HepG2 (cell line): Measurements from ENCODE around the gene UQCRC1. TPM values are rescaled to one million over a fixed set of nuclear protein-coding genes. Genes with fewer than 3 reads are reported as not detected.

Experiments used
- FOXK1 ChIP-seq: sonication (generic); formaldehyde crosslinking; IDR thresholded peaks from 2 replicates; pipeline ENCODE4 v1.4.0; 2020; ENCODE audit warnings: low read depth, missing genetic modification reagents, borderline replicate concordance
- MAFF ChIP-seq: IDR thresholded peaks from 2 replicates; pipeline ENCODE4 v1.6.1; 2011; ENCODE audit warnings: low read depth, low read length, improper control_type of control experiment
- NBN ChIP-seq: fragments of 450-650 bp; conservative IDR thresholded peaks from 2 replicates; pipeline ENCODE4 v1.6.1; 2017
- NCOR1 ChIP-seq: fragments of 200-600 bp; sonication (generic); IDR thresholded peaks from 2 replicates; pipeline ENCODE4 v1.7.0; 2017; ENCODE audit warnings: antibody characterized with exemption, low read length, borderline replicate concordance
- RARG ChIP-seq: sonication (generic); formaldehyde crosslinking; IDR thresholded peaks from 2 replicates; pipeline ENCODE4 v1.4.0; 2020; ENCODE audit warnings: low read depth, mild to moderate bottlenecking, missing genetic modification reagents
- RFX1 ChIP-seq: fragments of 450-650 bp; IDR thresholded peaks from 2 replicates; pipeline ENCODE4 v1.6.1; 2017
- RFX5 ChIP-seq: IDR thresholded peaks from 2 replicates; pipeline ENCODE4 v1.6.1; 2011; ENCODE audit warnings: low read depth, low read length, improper control_type of control experiment
- RXRB ChIP-seq: IDR thresholded peaks from 2 replicates; pipeline ENCODE4 v1.6.1; 2016; ENCODE audit warnings: borderline replicate concordance, missing genetic modification reagents, missing compliant biosample characterization
- TBX3 ChIP-seq: fragments of 450-650 bp; IDR thresholded peaks from 2 replicates; pipeline ENCODE4 v1.6.1; 2017; ENCODE audit warnings: antibody characterized with exemption, mild to moderate bottlenecking, inconsistent platforms, borderline replicate concordance
- ZBED4 ChIP-seq: sonication (generic); formaldehyde crosslinking; IDR thresholded peaks from 2 replicates; pipeline ENCODE4 v1.4.0; 2020; ENCODE audit warnings: missing genetic modification reagents, borderline replicate concordance
- ZBTB20 ChIP-seq: sonication (generic); formaldehyde crosslinking; IDR thresholded peaks from 2 replicates; pipeline ENCODE4 v1.8.1; 2023; ENCODE audit warnings: missing genetic modification reagents, low read depth, mild to moderate bottlenecking, borderline replicate concordance
- ZNF10 ChIP-seq: sonication (generic); formaldehyde crosslinking; IDR thresholded peaks from 2 replicates; pipeline ENCODE4 v1.4.0; 2020; ENCODE audit warnings: mild to moderate bottlenecking, low read depth, missing genetic modification reagents, borderline replicate concordance
- ZNF3 ChIP-seq: IDR thresholded peaks from 2 replicates; pipeline ENCODE4 v1.7.0; 2017; ENCODE audit warnings: inconsistent platforms
- ZNF546 ChIP-seq: sonication (generic); formaldehyde crosslinking; conservative IDR thresholded peaks from 2 replicates; pipeline ENCODE4 v1.8.1; 2023; ENCODE audit warnings: mild to moderate bottlenecking, missing genetic modification reagents
- ZNF549 ChIP-seq: sonication (generic); formaldehyde crosslinking; IDR thresholded peaks from 2 replicates; pipeline ENCODE4 v1.5.0; 2020; ENCODE audit warnings: missing genetic modification reagents
- ZNF761 ChIP-seq: sonication (generic); formaldehyde crosslinking; conservative IDR thresholded peaks from 2 replicates; pipeline ENCODE4 v1.4.0; 2020; ENCODE audit warnings: mild to moderate bottlenecking, missing genetic modification reagents
- ZNF792 ChIP-seq: IDR thresholded peaks from 2 replicates; pipeline ENCODE4 v1.6.1; 2016
- ZNF816 ChIP-seq: sonication (generic); formaldehyde crosslinking; IDR thresholded peaks from 2 replicates; pipeline ENCODE4 v1.8.0; 2022; ENCODE audit warnings: missing genetic modification reagents, mild to moderate bottlenecking, borderline replicate concordance
- ZNF883 ChIP-seq: sonication (generic); formaldehyde crosslinking; IDR thresholded peaks from 2 replicates; pipeline ENCODE4 v1.5.1; 2020; ENCODE audit warnings: mild to moderate bottlenecking, missing genetic modification reagents; ENCODE audit errors: not compliant biosample characterization
- polyA plus RNA-seq, 8 experiments: library from polyadenylated mRNA; depleted of rRNA in 3 of 8; stranded (reverse) in 7 of 8; unstranded in 1 of 8; fragments of >200 nt; fragmentation: Illumina TruSeq in 4 of 8; extraction: Trizol in 4 of 8; gene quantifications; 2 replicates each; pipeline versions ENCODE4 v1.2.1 to v1.2.3, GENCODE V29; 2011 to 2016; ENCODE audit warnings: low read depth in 4 of 8, missing spikeins in 1 of 8, mixed read lengths in 1 of 8; ENCODE audit not compliant: insufficient read depth in 1 of 8
- total RNA-seq, 5 experiments: library from RNA; depleted of rRNA; stranded (reverse); fragments of >200 nt; fragmentation: Illumina TruSeq; extraction: Trizol; gene quantifications; 2 replicates each; pipeline ENCODE4 v1.2.3, GENCODE V29; 2016; ENCODE audit warnings: low read depth in 1 of 5
- TF ChIP-seq, protein P1 (sequence below): sonication (generic); formaldehyde crosslinking; IDR thresholded peaks from 2 replicates; pipeline ENCODE4 v1.4.0; 2020; ENCODE audit warnings: missing genetic modification reagents, low read depth, mild to moderate bottlenecking, borderline replicate concordance
- TF ChIP-seq, protein P2 (sequence below): IDR thresholded peaks from 2 replicates; pipeline ENCODE4 v1.6.1; 2018; ENCODE audit warnings: missing genetic modification reagents, mild to moderate bottlenecking, missing compliant biosample characterization
- TF ChIP-seq, protein P3 (sequence below): sonication (generic); formaldehyde crosslinking; IDR thresholded peaks from 2 replicates; pipeline ENCODE4 v1.8.1; 2023; ENCODE audit warnings: mild to moderate bottlenecking, missing genetic modification reagents
- TF ChIP-seq, protein P4 (sequence below): IDR thresholded peaks from 2 replicates; pipeline ENCODE4 v1.6.1; 2012; ENCODE audit warnings: inconsistent platforms

The UQCRC1 gene
- total and polyA plus RNA-seq, 2 of the 13 experiments (the other 11 are each of a cell fraction or from before 2014, with no cell fraction given) = 316 to 680 TPM

- TF ChIP-seq TBX3 (peak; percentile 59; the same call in 1 of the 2 replicates), FOXK1 (CRISPR knock-in tag) (no peak), NBN (no peak), RARG (CRISPR knock-in tag) (0 out of 2 replicates have a peak, but pooled peaks have one; percentile 65), ZNF549 (CRISPR knock-in tag) (no peak), ZNF761 (CRISPR knock-in tag) (peak; percentile 58; the same call in 1 of the 2 replicates), ZBED4 (CRISPR knock-in tag) (no peak), RXRB (CRISPR knock-in tag) (peak; percentile 61; the same call in 1 of the 2 replicates), RFX1 (no peak), ZNF883 (no peak), ZBTB20 (CRISPR knock-in tag) (peak; percentile 21; the same call in 1 of the 2 replicates), ZNF3 (CRISPR knock-in tag) (no peak), ZNF10 (CRISPR knock-in tag) (no peak), NCOR1 (peak; percentile 66; the same call in 1 of the 2 replicates), ZNF792 (CRISPR knock-in tag) (peak; percentile 61; the same call in 1 of the 2 replicates), RFX5 (no peak), ZNF816 (peak; percentile 88; the same call in 1 of the 2 replicates), ZNF546 (CRISPR knock-in tag) (no peak; the same call in 1 of the 2 replicates), MAFF (no peak)
- TF ChIP-seq, protein P1, sequence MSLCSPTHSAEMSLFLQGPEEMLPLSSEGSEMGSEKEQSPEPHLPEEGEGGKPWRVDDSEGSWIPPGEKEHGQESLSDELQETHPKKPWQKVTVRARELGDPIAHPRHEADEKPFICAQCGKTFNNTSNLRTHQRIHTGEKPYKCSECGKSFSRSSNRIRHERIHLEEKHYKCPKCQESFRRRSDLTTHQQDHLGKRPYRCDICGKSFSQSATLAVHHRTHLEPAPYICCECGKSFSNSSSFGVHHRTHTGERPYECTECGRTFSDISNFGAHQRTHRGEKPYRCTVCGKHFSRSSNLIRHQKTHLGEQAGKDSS (CRISPR knock-in tag) = no peak
- TF ChIP-seq, protein P2, sequence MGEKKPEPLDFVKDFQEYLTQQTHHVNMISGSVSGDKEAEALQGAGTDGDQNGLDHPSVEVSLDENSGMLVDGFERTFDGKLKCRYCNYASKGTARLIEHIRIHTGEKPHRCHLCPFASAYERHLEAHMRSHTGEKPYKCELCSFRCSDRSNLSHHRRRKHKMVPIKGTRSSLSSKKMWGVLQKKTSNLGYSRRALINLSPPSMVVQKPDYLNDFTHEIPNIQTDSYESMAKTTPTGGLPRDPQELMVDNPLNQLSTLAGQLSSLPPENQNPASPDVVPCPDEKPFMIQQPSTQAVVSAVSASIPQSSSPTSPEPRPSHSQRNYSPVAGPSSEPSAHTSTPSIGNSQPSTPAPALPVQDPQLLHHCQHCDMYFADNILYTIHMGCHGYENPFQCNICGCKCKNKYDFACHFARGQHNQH = peak; percentile 49; the same call in 1 of the 2 replicates
- TF ChIP-seq, protein P3, sequence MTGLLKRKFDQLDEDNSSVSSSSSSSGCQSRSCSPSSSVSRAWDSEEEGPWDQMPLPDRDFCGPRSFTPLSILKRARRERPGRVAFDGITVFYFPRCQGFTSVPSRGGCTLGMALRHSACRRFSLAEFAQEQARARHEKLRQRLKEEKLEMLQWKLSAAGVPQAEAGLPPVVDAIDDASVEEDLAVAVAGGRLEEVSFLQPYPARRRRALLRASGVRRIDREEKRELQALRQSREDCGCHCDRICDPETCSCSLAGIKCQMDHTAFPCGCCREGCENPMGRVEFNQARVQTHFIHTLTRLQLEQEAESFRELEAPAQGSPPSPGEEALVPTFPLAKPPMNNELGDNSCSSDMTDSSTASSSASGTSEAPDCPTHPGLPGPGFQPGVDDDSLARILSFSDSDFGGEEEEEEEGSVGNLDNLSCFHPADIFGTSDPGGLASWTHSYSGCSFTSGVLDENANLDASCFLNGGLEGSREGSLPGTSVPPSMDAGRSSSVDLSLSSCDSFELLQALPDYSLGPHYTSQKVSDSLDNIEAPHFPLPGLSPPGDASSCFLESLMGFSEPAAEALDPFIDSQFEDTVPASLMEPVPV (CRISPR knock-in tag) = no peak
- TF ChIP-seq, protein P4, sequence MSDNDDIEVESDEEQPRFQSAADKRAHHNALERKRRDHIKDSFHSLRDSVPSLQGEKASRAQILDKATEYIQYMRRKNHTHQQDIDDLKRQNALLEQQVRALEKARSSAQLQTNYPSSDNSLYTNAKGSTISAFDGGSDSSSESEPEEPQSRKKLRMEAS = peak; percentile 62; the same call in 1 of the 2 replicates
Measured at GRCh38 chr3:48623851-48624547, 14.6 kb upstream of the UQCRC1 start (continued).
